NB4 (cell line): ENCODE results near the gene KCNAB1.

Experiments
- DNase-seq: peaks from one replicate; pipeline ENCODE4 v3.0.0; 2010; ENCODE audit warnings: low read depth
- H3K4me3 ChIP-seq: one replicate; pipeline ENCODE4 v1.5.1; 2011; ENCODE audit warnings: mild to moderate bottlenecking, low read depth, low read length, moderate library complexity
- MYC ChIP-seq: IDR thresholded peaks from 2 replicates; pipeline ENCODE4 v1.6.1; 2011; ENCODE audit warnings: low read depth, low read length
- POLR2A ChIP-seq: IDR thresholded peaks from 2 replicates; pipeline ENCODE4 v1.6.1; 2011; ENCODE audit warnings: mild to moderate bottlenecking; ENCODE audit not compliant: insufficient read length; ENCODE audit errors: extremely low read depth
- TF ChIP-seq, protein P1 (sequence below): IDR thresholded peaks from one replicate; pipeline ENCODE4 v1.5.1; 2012; ENCODE audit warnings: low read depth, low read length
- TF ChIP-seq, protein P2 (sequence below): IDR thresholded peaks from 2 replicates; pipeline ENCODE4 v1.6.1; 2011; ENCODE audit warnings: low read depth, low read length

The KCNAB1 gene

DNA sequence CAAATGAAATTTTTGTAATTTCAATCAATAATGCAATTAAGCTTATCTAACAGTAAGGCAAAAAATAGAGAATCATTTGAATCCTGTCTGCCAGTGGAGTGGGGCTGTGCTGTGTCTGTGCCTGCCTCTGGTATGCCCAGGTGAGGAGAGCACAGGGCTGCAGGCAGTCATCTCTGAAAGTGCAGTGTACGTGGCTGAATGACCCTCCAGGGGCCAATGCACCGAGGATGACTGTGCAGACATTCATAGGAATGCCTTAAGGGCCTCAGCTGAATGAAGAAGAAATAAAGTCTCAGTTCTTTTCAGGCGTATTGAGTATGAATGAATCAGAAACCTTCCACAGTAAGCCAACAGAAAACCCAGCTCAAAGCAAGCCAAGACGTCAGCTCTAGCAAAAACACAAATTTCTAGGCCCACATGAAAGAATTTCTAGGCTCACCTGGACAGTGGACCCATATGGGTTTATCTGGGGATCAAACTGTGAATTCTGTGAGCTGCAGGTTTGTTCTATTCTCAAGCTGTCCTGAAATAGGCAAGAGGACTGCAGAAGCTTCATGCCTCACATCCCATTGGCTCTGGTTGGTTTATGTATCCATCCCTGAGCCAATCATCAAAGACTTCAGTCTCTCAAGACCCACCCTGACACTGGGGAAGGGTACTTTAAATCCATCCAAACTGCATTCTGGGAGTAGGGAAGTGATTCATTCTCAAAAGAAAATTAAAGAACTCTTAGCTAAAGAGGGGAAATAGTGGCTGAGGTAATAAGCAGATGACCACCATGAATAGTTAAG lies 311.2 kb downstream of the KCNAB1 start:
- TF ChIP-seq, protein P1, sequence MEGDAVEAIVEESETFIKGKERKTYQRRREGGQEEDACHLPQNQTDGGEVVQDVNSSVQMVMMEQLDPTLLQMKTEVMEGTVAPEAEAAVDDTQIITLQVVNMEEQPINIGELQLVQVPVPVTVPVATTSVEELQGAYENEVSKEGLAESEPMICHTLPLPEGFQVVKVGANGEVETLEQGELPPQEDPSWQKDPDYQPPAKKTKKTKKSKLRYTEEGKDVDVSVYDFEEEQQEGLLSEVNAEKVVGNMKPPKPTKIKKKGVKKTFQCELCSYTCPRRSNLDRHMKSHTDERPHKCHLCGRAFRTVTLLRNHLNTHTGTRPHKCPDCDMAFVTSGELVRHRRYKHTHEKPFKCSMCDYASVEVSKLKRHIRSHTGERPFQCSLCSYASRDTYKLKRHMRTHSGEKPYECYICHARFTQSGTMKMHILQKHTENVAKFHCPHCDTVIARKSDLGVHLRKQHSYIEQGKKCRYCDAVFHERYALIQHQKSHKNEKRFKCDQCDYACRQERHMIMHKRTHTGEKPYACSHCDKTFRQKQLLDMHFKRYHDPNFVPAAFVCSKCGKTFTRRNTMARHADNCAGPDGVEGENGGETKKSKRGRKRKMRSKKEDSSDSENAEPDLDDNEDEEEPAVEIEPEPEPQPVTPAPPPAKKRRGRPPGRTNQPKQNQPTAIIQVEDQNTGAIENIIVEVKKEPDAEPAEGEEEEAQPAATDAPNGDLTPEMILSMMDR, result no peak
- no peak for TF ChIP-seq POLR2A
- TF ChIP-seq MYC, result no peak
- TF ChIP-seq, protein P2, sequence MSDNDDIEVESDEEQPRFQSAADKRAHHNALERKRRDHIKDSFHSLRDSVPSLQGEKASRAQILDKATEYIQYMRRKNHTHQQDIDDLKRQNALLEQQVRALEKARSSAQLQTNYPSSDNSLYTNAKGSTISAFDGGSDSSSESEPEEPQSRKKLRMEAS, result no peak
- H3K4me3 ChIP-seq, result no peak overlapping the region
- no peak for DNase-seq

DNA sequence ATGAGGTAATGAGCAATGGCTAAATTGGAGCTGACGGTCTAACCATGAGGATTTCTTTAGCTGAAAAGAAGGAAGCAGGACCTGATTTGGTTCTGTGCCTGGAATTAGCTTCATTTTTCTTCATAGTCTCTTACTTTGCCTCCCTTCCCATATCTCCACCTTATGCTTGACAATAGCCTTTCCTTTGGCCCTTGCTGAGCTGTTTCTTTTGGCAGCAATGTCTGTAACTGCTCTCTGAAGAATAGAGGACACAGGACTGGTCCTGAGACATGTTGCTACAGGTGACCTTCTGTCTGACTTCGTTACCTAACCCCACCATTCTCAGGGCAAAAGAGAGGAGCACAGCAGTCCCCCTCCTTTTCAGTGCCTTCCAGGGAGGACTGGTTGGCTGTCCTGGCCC lies 312.2 kb downstream of the KCNAB1 start:
- no peak for TF ChIP-seq POLR2A
- no peak for TF ChIP-seq MYC
- TF ChIP-seq, protein P1, result no peak
- TF ChIP-seq, protein P2, result no peak
- no peak overlapping the region for H3K4me3 ChIP-seq
- DNase-seq, result no peak

DNA sequence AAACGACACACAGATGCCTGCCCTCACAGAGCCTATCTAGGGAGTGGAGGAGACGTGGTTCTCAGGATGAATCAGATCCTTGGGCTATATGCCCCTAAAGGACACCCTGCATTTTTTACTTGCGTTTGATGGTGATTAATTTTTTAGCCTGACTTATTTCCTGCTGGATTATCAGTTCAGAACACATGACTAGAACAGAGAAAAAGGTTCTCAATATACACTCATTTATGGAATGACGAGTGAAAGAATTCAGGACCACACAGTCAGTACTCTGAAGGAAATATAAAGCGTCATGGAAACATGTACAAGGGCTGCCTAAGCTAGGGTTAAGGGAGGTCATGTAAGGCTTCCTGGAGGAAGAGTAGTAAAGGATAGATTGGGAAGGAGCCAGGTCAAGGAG lies 312.8 kb downstream of the KCNAB1 start:
- no peak for DNase-seq
- TF ChIP-seq, protein P2, result no peak
- TF ChIP-seq, protein P1, result no peak
- TF ChIP-seq MYC, result no peak
- no peak for TF ChIP-seq POLR2A
- no peak overlapping the region for H3K4me3 ChIP-seq

DNA sequence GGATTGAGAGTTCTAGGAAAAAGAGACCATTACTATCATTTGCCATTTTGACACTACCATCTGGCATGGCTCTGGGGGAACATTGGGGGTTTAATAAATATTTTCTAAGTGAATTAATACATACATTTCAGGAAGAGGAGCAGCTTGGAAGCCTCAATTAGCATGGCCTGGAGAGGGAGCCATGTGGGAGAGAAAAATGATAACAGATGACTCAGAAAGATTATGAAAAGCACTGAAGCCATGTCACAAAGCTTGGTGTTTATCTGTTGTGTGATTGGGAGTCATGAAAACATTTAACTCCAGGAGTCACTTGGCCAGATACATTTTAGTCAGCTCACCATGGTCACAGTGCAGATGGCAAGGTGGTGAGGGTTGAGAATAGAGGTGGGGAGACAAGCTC lies 313.5 kb downstream of the KCNAB1 start:
- no peak overlapping the region for H3K4me3 ChIP-seq
- DNase-seq, result no peak
- TF ChIP-seq POLR2A (no peak), MYC (no peak)
- TF ChIP-seq, protein P1, result no peak
- TF ChIP-seq, protein P2, result no peak

DNA sequence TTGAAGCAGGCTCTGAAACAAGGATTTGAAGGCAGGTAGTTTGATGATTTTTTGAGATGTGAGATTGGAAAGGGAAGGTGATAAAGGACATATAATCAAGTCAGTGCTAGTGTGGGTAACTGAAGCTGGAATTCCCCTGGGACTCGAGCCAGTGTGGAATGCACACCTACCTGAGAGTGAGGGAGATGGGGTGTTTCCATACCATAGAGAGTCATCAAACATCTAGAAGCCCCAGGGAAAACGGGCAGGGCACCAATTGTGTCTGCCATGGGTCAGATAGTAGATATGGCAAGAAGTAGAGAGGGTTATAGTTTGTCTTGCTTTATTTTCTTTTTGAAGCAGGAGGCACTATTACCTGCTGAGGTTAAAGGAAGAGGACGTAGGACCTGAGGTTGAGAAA lies 314.5 kb downstream of the KCNAB1 start:
- no peak for DNase-seq
- no peak for TF ChIP-seq POLR2A
- H3K4me3 ChIP-seq, result no peak overlapping the region

DNA sequence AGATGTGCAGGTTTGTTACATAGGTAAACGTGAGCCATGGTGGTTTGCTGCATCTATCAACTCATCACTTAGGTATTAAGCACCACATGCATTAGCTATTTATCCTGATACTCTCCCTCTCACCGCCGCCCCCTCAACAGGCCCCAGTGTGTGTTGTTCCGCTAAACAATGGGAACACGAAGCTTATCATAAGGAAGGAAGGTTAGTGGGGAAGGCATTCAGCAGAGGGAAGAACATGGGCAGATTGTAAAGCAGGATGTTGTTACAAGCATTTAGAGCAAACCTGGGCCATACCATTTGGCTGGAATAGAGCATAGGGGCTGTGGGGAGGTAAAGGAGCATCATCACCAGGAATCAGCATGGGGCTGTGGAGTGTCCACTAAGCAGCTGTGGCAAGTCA lies 322.7 kb downstream of the KCNAB1 start:
- TF ChIP-seq MYC (no peak), POLR2A (no peak)
- TF ChIP-seq, protein P2, result no peak
- TF ChIP-seq, protein P1, result no peak
- DNase-seq, result no peak
- H3K4me3 ChIP-seq, result no peak overlapping the region
